DOHH2 (cell line): ENCODE results near the gene OLIG2.

Experiments used
- CTCF ChIP-seq: fragments of 200-600 bp; sonication (generic); IDR thresholded peaks from one replicate; pipeline ENCODE4 v1.5.1; 2014; ENCODE audit warnings: antibody characterized with exemption, mild to moderate bottlenecking, low read depth, low read length; ENCODE audit not compliant: poor library complexity, severe bottlenecking
- EZH2phosphoT487 ChIP-seq: fragments of 200-600 bp; sonication (generic); IDR thresholded peaks from 2 replicates; pipeline ENCODE4 v1.6.1; 2017; ENCODE audit warnings: borderline replicate concordance, mild to moderate bottlenecking, antibody characterized with exemption, low read length, moderate library complexity, mixed read lengths

- TF ChIP-seq CTCF (no peak), EZH2phosphoT487 (no peak)
Observed at GRCh38 chr21:33031152-33031911, 5.6 kb downstream of the OLIG2 start.
